Measurements from ENCODE around the gene ABCB1. TPM values are rescaled to one million over a fixed set of nuclear protein-coding genes. Genes with fewer than 3 reads are reported as not detected.

The ABCB1 gene
- total RNA-seq, 2 donors from 2014 or later, result 22.2 to 136 TPM

DNA sequence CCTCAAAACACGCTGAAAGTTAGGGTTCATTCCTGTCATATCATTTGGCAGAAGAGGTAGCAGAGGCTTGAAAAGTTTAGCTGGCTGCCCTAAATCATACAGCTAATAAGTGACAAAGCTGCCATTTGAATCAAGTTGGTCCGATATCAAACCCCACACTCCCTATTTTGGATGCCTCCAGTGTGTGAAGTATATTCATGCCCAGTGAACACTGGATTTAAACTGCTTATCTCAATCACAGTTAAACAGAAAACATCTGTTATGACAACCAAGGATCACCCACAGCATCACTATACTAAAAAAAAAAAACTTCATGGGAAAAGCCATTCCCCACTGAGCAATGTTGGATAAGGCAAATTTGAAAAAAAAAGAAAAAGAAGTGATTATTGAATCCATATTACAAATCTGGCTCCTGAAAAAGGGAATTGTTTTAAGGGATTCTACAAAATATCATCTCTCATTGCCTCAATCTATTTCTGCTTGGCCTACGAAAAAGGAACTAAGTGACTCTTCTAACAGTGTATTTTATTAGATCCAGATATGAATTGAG is 48.3 kb downstream of the ABCB1 start:
- no peak overlapping the region for H3K27ac ChIP-seq
- no peaks in the 10 kb centered on the region for H3K4me1 ChIP-seq
- H3K9ac ChIP-seq (ENCODE audit: low read depth in 2 of 2, low read length in 2 of 2), result no peak overlapping the region
- TF ChIP-seq, protein P1, sequence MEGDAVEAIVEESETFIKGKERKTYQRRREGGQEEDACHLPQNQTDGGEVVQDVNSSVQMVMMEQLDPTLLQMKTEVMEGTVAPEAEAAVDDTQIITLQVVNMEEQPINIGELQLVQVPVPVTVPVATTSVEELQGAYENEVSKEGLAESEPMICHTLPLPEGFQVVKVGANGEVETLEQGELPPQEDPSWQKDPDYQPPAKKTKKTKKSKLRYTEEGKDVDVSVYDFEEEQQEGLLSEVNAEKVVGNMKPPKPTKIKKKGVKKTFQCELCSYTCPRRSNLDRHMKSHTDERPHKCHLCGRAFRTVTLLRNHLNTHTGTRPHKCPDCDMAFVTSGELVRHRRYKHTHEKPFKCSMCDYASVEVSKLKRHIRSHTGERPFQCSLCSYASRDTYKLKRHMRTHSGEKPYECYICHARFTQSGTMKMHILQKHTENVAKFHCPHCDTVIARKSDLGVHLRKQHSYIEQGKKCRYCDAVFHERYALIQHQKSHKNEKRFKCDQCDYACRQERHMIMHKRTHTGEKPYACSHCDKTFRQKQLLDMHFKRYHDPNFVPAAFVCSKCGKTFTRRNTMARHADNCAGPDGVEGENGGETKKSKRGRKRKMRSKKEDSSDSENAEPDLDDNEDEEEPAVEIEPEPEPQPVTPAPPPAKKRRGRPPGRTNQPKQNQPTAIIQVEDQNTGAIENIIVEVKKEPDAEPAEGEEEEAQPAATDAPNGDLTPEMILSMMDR (IDR thresholded peaks at IDR 0.05), result no peak
- no peaks in the 10 kb centered on the region for H3K27me3 ChIP-seq
- no peak for DNase-seq
- H3K36me3 ChIP-seq, result no peaks in the 10 kb centered on the region
- H3K4me3 ChIP-seq, result no peak overlapping the region
- intact Hi-C loops (cut with DNase I), result no loop called here
- H3K9me3 ChIP-seq, result no peaks in the 10 kb centered on the region

DNA sequence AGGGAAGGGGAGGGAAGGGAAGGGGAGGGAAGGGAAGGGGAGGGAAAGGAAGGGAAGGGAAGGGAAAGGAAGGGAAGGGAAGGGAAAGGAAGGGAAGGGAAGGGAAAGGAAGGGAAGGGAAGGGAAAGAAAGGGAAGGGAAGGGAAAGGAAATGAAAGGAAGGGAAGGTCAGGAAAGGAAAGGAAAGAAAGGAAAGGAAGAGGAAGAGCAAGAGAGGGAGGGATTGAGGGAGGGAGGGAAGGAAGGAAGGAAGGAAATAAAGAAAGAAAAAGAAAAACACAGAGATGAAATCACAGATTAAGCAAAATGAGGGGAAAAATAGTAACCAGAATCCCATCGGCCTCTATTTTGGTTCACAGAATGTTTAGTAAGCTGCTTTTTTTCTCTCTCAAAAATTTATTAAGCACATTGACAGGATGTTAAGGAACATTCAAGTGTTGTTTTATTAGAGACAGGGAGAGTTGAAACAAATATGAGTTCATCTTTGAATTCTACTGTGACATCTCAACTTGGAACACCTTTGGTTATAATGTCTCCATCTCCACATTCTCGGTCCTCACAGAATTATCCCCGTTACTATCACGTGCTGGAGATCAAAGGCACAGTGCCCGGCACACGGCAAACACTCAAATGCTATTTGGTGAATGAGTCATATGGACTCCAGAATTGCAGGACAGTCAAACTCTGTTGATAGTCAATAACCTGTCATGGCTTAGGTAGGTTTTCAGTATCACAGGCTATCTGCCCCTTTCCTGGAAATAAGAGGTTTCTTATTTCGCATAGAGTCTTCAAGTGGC is 52.4 kb downstream of the ABCB1 start:
- no peak for DNase-seq
- intact Hi-C loops (cut with DNase I), result no loop called here
- TF ChIP-seq, protein P1 (IDR thresholded peaks at IDR 0.05), result no peak
- no peak overlapping the region for H3K4me3 ChIP-seq
- H3K9me3 ChIP-seq, result no peaks in the 10 kb centered on the region
- H3K27ac ChIP-seq, result no peak overlapping the region
- no peaks in the 10 kb centered on the region for H3K36me3 ChIP-seq
- no peaks in the 10 kb centered on the region for H3K27me3 ChIP-seq
- H3K9ac ChIP-seq (ENCODE audit: low read depth in 2 of 2, low read length in 2 of 2), result no peak overlapping the region
- H3K4me1 ChIP-seq, result no peaks in the 10 kb centered on the region

DNA sequence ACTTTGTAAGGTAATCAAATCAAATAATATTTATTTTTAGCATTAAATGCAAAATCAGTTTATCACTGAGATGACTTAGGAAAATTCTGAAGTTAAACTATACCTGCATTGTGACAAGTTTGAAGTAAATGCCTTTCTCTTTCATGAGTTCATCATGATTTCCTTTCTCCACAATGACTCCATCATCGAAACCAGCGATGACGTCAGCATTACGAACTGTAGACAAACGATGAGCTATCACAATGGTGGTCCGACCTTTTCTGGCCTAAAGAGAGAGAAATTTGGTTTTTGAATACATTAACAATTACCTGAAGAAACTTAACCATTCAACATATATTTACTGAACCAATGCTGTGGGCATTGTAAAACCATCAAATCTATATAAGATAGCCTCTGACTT is 54.9 kb downstream of the ABCB1 start:
- Histone ChIP-seq H3K27me3 (no peaks in the 10 kb centered on the region), H3K27ac (no peak overlapping the region), H3K36me3 (no peaks in the 10 kb centered on the region), H3K9me3 (no peaks in the 10 kb centered on the region), H3K4me3 (no peak overlapping the region), H3K9ac (ENCODE audit: low read depth in 2 of 2, low read length in 2 of 2) (no peak overlapping the region), H3K4me1 (no peaks in the 10 kb centered on the region)
- intact Hi-C loops (cut with DNase I), result no loop called here
- no peak for DNase-seq
- TF ChIP-seq, protein P1 (IDR thresholded peaks at IDR 0.05), result no peak

DNA sequence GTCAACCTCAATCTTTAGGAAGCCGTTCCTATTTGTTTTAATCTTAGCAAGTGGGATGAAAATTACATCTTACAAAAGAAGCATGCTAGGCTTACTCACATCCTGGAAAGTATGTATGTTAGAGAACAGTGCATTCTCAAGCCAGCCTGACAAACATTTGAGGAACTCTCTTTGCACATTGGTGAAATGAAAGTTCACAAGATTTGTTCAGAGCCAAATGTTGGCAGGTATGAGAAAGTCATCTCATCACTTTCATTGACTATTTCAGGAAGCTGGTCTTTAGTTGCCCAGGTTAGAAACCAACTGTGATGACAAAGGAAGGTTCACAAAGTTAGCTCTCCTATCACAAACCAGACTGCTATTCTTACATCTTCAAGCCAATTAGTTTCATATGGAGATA is 57.1 kb downstream of the ABCB1 start:
- Histone ChIP-seq H3K9me3 (no peaks in the 10 kb centered on the region), H3K36me3 (no peaks in the 10 kb centered on the region), H3K27ac (no peak overlapping the region), H3K4me1 (no peaks in the 10 kb centered on the region), H3K9ac (ENCODE audit: low read depth in 2 of 2, low read length in 2 of 2) (no peak overlapping the region), H3K27me3 (no peaks in the 10 kb centered on the region), H3K4me3 (no peak overlapping the region)
- TF ChIP-seq, protein P1 (IDR thresholded peaks at IDR 0.05), result no peak
- intact Hi-C loops (cut with DNase I), result no loop called here
- DNase-seq, result no peak

DNA sequence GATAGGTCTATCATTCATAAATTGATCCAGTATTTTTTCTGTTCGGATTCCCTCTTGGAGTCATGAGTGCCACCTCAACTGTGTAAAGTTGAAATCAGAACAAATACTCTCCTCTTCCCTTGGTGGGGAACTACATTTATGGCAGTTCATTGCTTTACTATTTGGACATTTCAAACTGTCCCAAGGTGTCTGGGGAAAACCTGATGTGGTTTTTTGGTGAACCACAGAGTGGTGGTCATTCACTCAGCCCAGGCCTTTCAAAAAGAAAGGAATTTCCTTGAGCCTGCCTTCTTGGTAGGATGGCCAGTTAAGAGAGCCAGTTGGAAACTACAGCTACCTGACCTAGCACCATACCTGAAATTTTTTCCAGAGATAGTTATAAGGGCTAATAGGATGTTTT is 59.0 kb downstream of the ABCB1 start:
- no peak overlapping the region for H3K9ac ChIP-seq (ENCODE audit: low read depth in 2 of 2, low read length in 2 of 2)
- H3K4me3 ChIP-seq, result no peak overlapping the region
- H3K27me3 ChIP-seq, result no peaks in the 10 kb centered on the region
- H3K27ac ChIP-seq, result no peak overlapping the region
- no peaks in the 10 kb centered on the region for H3K36me3 ChIP-seq
- no peak for DNase-seq
- intact Hi-C loops (cut with DNase I), result no loop called here
- no peaks in the 10 kb centered on the region for H3K4me1 ChIP-seq
- no peaks in the 10 kb centered on the region for H3K9me3 ChIP-seq
- TF ChIP-seq, protein P1 (IDR thresholded peaks at IDR 0.05), result no peak
